ENCODE measurements around the gene HMGCS2.
"Not testable (repeated sequence)": the region's sequence is repeated elsewhere in the genome, so short reads cannot be mapped to it uniquely, and the experiment has no call there.

The HMGCS2 gene

DNA sequence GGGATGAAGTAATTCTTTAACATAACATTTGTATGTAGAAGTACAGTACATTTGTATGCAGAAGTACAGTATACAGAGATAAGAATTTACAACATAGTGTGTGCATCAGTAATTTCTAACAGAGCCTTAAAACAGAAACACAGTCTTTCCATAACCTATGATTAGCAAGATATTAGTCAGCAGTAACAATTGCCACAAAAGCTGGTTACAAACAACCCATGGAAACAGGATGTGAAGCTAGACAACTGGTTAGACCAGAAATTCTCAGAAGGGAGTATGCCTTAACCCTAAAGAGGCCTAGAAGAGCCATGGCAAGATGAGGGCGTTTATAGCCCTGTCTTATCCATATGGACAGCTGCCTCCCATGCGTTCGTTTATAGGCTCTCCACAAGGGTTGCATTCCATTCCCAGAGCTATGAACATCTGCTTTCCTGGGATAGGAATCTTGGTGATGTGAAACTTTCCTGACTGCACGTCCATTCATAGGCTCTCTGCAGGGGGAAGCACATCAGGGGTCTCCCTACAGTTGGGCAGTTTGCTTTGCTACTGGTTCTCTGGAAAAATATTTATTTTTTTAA, 17.9 kb upstream of the HMGCS2 start:
- DNase-seq = not testable (repeated sequence)

DNA sequence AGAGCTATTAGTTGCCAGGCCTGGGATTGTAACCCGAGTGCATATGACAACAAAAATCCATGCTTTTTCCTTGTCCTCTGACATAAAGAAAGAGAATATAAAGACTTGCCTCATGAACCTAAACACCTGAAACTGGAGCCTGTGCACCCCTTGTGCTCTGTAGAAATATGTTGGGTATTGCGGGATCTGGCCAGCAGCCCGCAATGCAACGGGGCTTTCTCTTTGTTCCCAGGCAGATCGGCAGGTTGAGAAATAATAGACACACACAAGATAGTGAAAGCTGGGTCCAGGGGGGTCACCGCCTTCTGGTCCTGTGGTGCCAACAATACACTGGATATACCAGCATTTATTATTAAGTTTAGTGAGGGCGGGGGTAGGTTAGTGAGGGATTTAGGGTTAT, 17.3 kb upstream of the HMGCS2 start:
- DNase-seq = not testable (repeated sequence)

DNA sequence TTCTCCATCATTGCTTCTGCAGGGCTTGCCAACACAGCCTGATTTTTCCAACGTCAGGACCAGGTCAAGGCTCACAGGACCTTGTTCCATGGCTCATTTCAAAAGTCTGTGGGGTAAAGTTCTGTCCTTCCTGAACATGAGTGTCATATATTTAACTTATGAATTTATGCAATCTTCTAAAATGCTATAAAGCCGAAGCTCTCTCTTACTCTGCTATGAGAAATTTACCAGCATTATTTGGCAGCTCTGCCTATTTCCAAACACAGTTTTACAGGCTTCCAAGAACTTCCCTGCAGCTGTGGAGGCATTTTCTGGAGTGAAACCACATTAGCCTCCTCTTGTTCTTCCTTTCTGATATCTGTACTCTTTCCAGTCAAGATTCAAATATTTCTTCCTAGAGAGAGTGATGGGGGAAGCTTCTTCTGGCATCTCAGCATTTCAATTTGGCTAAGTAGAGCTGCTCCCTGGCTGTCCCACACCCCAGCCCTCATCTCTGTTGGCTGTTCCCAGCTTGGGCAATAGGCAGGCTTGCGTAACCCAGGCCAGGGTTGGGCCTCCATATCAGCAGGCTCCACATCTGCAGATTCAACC, 15.6 kb upstream of the HMGCS2 start:
- DNase-seq = peak; percentile 10

DNA sequence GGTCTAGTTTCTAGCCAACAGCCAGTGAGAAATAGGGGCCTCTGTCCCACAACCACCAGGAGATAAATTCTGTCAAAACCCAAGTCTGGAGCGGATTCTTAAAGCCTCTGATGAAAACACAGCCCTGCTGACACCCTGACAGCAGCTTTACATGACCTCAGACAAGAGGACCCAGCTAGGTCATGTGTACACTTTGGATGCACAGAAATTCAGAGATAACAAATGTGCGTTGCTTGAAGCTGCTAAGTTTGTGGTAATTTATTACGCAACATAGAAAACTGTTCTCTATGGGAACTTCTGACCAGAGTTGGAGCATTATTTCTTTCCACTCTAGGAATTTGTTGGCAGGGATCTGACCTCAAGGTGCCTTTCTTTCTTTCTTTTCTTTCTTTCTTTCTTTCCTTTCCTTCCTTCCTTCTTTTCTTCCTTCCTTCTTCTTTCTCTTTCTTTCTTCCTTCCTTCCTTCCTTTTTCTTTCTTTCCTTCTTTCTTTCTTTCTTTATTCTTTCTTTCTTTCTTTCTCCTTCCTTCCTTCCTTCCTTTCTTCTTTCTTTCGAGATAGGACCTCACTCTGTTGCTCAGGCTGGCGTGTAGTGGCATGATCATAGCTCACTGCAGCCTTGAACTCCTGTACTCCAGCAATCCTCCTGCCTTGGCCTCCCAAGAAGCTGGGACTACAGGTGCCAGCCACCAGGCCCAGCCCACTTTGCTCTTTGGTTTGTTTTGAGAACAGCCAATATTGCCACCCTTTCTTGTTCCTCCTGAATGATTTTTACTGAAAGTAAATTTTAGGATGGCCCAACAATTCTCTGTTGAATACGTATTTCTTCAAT, 14.9 kb upstream of the HMGCS2 start:
- DNase-seq = peak; percentile 17

DNA sequence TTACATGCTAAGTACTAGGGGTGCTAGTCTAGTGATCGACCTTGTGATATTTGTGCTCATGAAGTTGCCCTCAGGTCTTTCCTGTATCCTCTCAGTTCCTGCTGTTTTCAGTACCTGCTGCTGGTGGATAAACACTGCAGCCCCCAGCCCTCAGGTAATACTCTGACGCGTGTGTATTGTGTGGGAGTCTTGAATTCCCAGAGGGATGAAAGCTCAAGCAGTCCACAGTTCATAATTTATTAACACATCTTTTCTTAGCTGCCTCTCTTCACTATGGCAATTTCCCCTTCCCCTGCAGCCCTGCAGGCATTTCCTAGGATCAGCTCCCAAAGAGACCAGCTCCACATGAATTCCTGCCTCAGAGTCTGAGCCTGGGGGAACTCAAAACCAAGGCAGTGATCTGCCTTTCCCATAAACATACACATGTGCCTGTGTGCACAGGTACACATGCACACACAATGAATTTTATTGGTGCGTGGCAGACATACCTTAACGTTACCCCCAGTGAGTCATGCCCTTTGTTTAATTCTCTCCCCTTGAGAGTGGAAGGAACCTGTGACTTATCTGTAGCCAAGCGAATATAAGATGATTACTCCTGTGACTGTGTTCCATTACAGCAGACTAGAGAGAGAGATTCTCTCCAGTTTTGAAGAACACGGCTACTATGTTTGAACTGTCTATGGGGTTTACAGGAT, 14.1 kb upstream of the HMGCS2 start:
- no peak for DNase-seq

DNA sequence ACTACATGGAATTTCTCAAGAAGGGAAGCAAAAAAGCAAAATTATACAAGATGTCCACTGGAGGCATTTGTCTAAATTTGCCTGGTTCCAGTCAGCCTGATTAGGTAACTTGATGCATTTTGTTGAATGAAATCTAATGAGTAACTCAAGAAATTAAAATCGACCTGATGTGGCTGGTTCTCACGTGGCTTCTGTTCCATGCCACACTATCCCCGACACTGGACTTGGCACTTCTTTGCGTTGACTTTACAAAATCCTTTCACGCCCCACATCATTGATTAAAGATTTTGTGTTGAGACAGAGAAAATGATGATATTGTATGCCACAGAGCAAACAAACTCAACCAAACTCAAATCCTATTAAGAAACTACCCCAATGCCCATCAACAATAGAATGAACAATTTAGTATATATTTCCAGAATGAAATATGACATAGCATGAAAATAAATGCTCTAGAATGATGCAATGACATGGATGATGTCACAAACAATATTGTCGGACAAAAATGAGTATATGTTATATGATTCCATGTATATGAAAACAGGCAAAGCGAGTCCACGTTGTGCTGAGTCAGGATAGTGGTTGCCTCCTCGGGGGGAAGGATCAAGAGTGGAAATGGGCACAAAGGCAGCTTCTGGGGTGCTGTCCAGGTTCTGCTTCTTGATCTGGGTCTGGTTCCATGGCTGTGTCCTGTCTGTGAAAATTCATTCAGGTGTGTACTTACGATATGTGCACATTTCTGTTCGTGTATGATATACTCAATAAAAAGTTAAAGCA, 12.9 kb upstream of the HMGCS2 start:
- no peak for DNase-seq

DNA sequence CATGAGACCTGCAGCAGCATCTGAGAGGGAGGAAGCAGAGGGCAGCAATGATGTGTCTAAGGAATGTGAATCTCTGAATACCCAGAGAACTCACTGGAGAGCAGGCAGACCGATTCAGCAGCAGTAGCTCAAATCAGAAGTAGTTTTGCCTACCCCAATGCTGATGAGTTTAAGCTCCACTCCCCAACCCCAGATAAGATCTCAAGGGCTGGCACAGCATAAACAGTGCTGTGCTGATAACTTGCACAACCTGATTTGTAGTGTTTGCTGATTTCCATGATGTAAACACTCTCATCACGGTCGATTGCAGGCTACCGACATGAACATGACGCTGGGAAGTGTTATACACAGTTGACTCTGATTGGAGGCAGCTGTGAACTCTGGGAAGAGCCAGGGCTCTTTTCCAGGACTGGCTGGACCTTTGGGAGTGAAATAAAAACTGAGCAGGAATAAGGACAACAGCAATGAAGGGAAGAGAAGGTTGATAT, 11.2 kb upstream of the HMGCS2 start:
- DNase-seq = peak; percentile 11

DNA sequence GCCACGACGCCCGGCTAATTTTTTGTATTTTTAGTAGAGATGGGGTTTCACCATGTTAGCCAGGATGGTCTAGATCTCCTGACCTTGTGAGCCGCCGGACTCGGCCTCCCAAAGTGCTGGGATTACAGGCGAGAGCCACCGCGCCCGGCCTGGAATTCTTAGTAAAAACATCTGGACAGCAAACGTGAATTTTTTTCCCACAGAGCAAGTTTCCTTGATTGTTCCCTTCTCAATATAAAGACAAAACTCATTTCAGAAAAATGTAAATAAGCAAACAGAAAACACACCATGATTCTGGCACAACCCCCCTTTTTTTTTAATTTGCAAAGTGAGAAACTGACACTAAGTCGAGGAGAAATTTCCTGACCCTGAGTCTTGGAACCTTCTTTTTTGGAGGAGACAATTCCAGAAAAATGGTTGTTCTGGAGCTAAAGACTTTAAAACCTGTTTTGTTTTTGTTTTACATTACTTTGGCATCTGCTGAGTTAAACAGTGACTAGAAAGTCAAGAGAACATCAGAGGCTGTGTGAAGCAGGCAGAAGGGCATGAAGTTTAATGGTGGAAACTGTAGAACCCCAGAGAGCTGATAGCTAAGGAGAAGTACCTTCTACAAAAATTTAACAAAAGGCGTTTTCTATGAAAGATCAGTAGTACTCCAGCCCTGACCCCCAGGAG, 10.3 kb upstream of the HMGCS2 start:
- no peak for DNase-seq

DNA sequence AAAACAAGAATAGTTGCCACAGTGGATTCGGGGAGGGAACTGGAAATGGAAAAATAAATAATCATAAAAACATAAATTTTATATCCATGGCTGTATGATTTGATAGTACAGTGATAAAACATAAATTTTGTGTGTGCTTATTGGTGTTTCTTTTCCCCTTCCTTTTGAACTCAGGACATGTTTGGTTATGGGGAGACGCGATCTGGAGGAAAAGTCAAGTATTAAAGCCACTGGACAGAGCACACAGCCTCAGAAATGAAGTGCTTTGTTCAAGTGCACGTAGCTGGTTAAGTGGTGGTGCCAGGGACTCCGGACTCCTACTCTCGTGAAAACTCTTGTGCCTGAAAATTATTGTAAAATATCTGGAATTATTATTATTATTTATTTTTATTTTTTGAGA, 9.7 kb upstream of the HMGCS2 start:
- no peak for DNase-seq

DNA sequence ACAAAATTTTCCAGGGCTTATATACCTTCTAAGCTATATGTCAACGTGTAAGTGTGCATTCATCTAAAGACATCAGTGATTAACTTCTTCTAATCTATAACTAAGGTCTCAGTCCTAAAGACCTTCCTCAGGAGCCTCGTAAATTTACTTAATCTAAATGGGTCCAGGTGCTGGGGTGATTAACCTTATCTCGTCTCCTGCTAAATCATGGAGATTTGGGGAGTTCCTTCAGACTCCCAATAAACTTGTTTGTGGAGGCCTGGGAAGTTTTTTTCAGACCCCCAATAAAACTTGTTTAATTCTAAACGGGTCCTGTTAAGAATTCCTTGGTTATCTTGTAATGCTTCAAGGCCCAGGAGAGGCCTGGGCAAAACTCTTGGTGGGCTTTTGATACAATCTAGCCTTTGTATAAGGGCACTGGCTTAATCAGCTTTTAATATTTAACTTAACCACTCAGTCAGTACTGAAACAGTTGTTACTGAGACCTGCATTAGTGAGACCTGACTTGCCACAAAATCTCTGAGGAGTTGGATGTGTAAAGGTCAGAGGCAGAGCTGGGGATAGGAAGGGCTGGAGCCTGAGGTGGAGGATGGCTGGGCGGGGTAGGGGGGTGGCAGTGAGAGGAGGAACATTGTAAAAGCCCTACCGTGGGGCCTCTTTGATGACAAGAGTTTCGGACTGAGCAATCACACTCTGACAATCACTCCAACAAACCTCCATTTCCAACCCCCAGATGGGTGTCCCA, 6.2 kb upstream of the HMGCS2 start:
- DNase-seq = no peak

DNA sequence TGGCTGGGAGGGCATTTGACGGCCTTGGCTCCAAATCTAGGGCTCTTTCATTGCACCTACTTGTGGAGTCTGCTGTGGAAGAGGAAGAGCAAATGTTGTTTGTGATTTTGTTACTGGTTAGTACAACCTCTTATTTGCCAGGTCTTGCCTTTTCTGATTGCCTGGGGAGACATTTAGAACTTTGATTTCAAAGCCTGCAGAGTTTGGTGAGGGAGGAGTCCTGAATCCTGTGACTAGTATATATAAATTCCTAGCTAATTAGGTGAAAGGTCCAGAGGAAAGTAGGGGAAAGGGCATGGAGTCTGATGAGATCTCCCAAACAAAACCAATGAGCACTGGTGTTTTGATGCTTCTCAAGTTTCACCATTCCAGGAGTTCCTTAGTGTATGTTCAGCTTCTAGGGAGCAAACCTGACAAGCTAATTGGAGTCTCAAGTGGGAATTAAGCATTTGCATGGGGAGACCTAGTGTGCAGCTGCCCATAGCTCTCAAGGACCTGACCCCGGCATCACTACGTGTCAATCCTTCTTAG, 5.1 kb upstream of the HMGCS2 start:
- peak; percentile 55 for DNase-seq

DNA sequence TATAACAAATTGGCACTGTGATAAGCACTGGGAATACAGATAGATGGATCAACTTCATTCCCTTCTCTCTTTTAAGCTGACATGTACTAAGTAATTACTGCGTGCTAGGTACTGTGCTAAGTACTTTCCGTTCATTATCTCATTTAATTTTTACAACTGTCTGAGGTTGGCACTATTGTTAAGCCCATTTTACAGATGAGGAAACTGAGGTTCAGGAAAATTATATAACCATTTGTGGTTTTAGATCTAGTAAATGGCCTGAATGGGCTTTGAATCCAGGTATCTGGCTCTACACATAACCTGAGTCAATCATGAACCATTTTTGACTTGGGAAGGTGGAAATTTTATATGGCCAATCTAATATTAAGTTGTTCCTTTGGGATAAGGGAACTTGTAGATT, 3.6 kb upstream of the HMGCS2 start:
- no peak for DNase-seq

DNA sequence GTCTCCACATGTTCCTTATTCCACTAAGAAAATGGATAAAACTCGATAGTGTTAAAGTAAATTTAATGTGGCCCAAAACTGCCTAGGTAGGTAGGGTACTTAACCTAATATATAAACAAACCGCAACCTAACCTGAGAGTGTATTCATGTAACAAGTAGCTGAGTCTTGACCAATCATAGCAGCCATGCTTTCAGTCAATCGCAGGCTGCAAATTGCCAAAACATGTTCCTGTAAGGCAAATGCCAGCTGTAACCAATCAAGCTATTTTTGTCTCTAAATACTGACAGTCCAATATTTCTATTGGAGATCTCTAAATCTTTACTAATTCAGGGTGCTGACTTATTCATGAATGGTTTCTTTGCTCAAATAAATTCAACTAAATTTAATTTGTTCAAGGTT, 3.1 kb upstream of the HMGCS2 start:
- no peak for DNase-seq

DNA sequence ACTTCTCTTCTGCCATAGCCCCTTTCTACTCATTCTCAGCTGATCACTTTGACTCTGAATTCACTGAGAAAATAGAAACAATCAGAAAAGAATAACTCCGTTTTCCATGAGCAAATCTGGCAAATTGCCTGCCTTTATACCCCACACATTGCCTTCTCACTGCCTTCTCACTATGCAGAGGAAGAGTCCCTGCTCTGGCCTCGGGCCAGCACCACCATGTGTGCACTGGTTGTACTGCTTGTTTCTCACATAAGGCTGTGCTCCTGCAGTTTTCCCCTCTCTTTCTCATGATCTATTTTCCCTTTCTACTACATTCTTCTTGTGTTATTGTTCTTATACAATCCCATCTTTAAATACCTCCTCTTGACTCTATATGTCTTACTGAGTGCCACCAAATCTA, 2.3 kb upstream of the HMGCS2 start:
- DNase-seq = peak; percentile 25

DNA sequence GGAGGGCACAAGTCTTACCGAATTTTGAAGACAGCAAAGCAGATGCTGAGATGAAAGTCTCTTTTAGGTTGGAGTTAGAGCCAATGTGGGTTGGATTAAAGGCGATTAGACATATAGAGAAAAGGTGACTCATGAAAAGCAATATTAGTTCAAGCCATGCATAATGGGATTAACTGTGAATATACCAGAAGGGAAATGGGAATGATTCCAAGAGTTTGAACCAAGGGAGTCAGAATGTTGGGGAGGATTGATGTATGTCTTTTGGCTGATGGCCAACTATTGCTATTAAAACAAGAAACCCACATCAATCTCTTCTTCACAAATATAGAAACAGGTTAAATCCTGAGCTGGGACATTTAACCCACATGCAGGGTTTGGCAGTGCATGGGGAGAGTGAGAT, 1.2 kb downstream of the HMGCS2 start:
- peak; percentile 38 for DNase-seq

DNA sequence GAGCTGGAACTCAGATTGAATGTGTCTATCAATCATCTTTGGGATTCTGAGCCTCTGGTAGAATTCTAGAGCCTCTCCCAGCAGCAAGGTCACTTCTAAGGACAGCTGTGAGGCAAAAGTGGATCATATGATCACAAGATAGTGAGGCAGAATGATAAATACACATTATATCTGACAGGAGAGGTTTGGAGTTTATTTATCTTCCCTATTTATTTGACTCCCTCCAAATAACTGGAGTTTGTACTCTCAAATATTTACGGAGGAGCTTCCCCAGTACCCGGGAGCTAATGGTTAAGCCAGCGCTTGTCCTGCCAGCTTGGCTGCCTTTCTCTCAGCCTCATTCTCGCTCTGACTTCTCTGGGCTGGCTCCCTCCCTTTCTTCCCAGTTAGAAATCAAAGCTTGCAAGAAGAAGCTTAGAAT, 2.3 kb downstream of the HMGCS2 start:
- no peak for DNase-seq

DNA sequence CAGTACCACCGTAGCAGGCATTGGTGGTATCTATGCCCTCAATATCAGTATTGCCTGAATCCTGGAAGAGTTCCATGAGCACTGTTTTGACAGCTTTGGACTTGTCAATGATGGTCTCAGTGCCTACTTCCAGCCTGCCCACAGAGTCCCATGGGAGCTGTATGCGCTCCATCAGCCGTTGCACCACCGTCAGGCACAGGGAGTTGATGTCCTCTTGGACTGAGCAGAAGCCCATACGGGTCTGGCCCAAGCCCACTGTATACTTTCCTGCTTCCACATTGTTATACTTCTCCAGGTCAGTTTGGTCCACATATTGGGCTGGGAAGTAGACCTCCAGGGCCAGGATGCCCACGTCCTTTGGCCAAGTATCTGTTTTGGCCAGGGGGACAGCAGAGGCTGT, 4.5 kb downstream of the HMGCS2 start:
- no peak for DNase-seq

DNA sequence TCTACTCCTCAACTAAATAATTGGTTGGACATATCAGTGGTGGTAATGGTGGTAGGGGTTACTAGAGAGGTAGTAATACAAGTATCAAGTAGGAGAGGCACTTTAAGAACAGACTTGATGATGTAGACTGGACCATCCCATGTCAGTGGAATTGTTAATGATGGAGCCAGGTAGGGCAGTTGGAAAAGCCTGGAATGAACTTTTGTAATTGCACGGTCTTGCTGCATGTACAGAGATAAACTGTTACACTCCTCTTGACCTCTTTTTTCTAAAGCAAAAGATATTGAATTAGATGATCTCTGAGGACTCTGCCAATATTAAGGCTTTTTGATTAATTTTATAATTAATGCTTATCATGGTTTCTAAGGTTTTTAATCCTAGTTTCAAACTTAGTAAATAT, 5.8 kb downstream of the HMGCS2 start:
- DNase-seq = no peak

DNA sequence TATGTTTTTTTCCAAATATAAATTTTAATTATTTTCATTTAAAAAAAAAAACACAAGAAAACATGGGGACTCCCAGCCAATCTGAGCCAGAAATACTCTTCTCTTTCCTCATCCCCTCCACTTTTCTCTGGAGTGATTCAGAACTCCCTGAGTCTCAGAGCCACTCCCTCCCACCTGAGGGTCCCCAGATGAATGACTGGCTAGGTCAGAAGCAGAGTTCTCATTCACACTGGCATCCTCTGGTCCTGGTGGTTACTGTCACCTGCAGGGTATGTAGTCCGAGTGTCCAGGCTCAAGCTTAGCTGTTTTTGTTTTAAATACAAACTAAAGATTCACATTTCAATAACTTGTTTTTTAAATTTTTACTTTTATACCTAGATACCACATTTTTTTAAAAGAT, 6.3 kb downstream of the HMGCS2 start:
- DNase-seq = no peak

DNA sequence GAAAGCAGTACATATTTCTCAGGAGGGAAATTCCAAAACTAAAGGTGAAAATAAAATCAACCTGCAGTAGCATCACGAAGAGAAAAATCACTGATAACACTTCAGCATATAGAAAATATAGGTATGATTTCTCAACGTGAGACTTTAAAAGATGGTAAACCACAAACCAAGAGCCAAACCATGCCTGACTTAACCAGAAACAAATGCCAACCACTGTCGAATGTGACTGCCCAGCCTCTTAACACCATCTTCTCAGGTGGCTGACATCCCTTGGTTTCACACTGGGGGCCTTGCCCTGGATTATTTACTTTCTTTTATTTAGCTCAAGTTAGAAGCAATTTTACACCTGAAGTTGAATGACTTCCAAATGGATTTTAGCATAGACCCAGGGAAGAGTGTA, 10.1 kb downstream of the HMGCS2 start:
- DNase-seq = no peak

DNA sequence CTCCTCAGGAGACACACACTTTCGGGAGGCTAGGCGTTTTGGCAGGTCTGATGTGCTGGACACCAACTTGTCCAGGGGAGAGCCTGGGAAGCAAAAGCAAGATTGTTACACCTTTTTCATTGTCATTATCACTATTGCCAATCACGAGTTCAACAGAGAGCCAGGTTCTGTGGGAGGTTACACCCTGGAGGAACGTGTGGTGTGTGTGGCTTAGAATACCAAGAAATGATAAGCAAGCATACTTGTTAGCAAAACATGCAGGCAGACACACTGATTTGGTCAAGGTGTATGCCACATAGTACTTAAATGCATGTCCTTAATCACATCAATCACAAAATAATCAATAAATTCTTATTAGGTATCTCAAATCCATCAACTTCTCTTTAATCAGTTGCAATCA, 16.1 kb downstream of the HMGCS2 start:
- no peak for DNase-seq
